Hepatocyte (in vitro differentiated cells): ENCODE data around the gene PVALEF.

Source experiments
- CTCF ChIP-seq: fragments of 200-600 bp; sonication (generic); IDR thresholded peaks from 2 replicates; pipeline ENCODE4 v1.5.1; 2016; ENCODE audit warnings: antibody characterized with exemption, mild to moderate bottlenecking; ENCODE audit not compliant: poor library complexity
- EZH2phosphoT487 ChIP-seq: fragments of 200-600 bp; sonication (generic); IDR thresholded peaks from one replicate; pipeline ENCODE4 v1.6.1; 2018; ENCODE audit warnings: antibody characterized with exemption, mild to moderate bottlenecking, low read depth, moderate library complexity; ENCODE audit not compliant: unreplicated experiment, severe bottlenecking

GRCh38 chr17:81200201-81200600 is 34.9 kb downstream of the PVALEF start:
- TF ChIP-seq CTCF, result no peak
- TF ChIP-seq EZH2phosphoT487, result no peak
